NB4 (cell line): ENCODE results near the gene OR10J5.

ENCODE experiments used
- MAX ChIP-seq: IDR thresholded peaks from 2 replicates; pipeline ENCODE4 v1.6.1; 2011; ENCODE audit warnings: low read depth, low read length
- POLR2A ChIP-seq: IDR thresholded peaks from 2 replicates; pipeline ENCODE4 v1.6.1; 2011; ENCODE audit warnings: mild to moderate bottlenecking; ENCODE audit not compliant: insufficient read length; ENCODE audit errors: extremely low read depth

- TF ChIP-seq POLR2A (no peak), MAX (no peak)
These were observed 25.6 kb downstream of the OR10J5 start for GRCh38 chr1:159510229-159510541.
